ENCODE measurements around the gene RNASEH2B. TPM values are rescaled to one million over a fixed set of nuclear protein-coding genes. Genes with fewer than 3 reads are reported as not detected.
A peak's percentile ranks its signal among the peaks of the same experiment; 100 is the strongest.

The RNASEH2B gene
- total and polyA plus RNA-seq, 8 donors: 19.0 to 41.6 (median 23.3) TPM

DNA sequence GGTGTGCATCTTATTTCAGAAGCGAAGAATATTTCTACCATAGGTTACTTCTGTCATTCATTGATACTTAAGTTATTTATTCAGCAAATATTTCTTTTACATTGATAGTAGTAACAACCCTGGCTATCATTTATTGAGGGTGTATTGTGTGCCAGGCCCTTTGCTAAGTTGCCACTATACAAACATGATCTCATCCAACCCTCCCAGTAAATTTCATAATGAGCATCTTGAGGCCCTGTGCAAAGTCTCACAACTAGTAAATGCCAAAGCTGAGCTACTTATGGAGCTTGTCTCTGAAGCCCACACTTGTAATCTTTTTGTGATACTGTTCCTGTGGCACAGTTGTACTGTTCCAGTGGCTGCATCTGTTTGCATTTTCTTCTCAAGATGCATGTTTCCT lies 36.1 kb downstream of the RNASEH2B start:
- DNase-seq (no peak), ATAC-seq (no peak), FAIRE-seq (no peak)
- intact Hi-C loops (cut with DNase I): no loop called here
- no peaks in the 10 kb centered on the region for H3K36me3 ChIP-seq
- no peaks in the 10 kb centered on the region for H3K9me3 ChIP-seq
- TF ChIP-seq, protein P1, sequence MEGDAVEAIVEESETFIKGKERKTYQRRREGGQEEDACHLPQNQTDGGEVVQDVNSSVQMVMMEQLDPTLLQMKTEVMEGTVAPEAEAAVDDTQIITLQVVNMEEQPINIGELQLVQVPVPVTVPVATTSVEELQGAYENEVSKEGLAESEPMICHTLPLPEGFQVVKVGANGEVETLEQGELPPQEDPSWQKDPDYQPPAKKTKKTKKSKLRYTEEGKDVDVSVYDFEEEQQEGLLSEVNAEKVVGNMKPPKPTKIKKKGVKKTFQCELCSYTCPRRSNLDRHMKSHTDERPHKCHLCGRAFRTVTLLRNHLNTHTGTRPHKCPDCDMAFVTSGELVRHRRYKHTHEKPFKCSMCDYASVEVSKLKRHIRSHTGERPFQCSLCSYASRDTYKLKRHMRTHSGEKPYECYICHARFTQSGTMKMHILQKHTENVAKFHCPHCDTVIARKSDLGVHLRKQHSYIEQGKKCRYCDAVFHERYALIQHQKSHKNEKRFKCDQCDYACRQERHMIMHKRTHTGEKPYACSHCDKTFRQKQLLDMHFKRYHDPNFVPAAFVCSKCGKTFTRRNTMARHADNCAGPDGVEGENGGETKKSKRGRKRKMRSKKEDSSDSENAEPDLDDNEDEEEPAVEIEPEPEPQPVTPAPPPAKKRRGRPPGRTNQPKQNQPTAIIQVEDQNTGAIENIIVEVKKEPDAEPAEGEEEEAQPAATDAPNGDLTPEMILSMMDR (IDR thresholded peaks at IDR 0.05): no peak
- WGBS, 2 donors: 97 to 100% methylated on average over 1 of the region's 1 CpG
- H3K27ac ChIP-seq: no peak overlapping the region
- no peak overlapping the region for H3K4me3 ChIP-seq
- no peaks in the 10 kb centered on the region for H3K27me3 ChIP-seq
- no peaks in the 10 kb centered on the region for H3K4me1 ChIP-seq

DNA sequence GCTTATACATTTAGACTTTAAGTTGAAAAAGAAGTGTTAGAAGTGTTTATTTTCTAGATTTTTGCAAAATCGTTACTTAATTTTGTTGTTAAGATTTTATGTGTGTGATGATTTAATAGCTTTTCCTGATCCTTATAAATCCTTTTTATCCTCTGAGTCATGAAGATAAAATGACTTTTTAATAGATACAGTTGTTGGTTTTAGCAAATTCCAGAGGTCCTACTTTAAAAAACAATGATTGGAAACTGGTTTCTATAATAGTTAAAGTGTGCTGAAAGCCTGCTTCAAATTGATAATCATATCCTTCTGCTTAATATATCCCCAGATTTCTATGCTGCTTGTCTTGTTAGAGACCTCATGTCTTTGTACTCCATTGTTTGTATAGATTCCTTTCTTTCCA lies 39.0 kb downstream of the RNASEH2B start:
- Histone ChIP-seq H3K36me3 (no peaks in the 10 kb centered on the region), H3K4me3 (no peak overlapping the region), H3K4me1 (no peaks in the 10 kb centered on the region), H3K27me3 (no peaks in the 10 kb centered on the region), H3K27ac (no peak overlapping the region), H3K9me3 (no peaks in the 10 kb centered on the region)
- intact Hi-C loops (cut with DNase I): no loop called here
- TF ChIP-seq, protein P1 (IDR thresholded peaks at IDR 0.05): no peak
- FAIRE-seq (peak; percentile 73), ATAC-seq (no peak), DNase-seq (no peak)
- WGBS, 2 donors: 86 to 91% methylated on average over 1 of the region's 1 CpG

DNA sequence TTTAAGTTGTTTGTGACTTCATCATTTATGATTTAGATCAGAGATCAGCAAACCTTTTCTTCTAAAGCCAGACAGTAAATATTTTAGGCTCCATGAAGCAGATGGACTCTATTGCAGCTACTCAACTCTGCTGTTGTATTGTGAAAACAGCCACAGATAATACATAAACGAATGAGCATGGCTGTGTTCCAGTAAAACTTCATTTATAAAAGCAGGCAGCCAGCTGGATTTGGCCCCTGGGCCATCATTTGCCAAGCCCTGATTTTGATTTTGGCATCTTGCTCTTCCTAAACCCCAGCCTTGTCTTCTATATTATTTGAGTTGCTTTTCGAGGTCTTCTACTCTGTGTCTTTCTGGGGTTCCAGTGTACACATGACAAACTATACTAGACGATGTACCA lies 41.3 kb downstream of the RNASEH2B start:
- TF ChIP-seq, protein P1 (IDR thresholded peaks at IDR 0.05): no peak
- Histone ChIP-seq H3K36me3 (no peaks in the 10 kb centered on the region), H3K4me1 (no peaks in the 10 kb centered on the region), H3K4me3 (no peak overlapping the region), H3K27me3 (no peaks in the 10 kb centered on the region), H3K27ac (no peak overlapping the region), H3K9me3 (no peaks in the 10 kb centered on the region)
- FAIRE-seq (no peak), DNase-seq (no peak), ATAC-seq (no peak)
- 52 to 65% methylated on average over 3 of the region's 3 CpGs for WGBS, 2 donors
- intact Hi-C loops (cut with DNase I): no loop called here

DNA sequence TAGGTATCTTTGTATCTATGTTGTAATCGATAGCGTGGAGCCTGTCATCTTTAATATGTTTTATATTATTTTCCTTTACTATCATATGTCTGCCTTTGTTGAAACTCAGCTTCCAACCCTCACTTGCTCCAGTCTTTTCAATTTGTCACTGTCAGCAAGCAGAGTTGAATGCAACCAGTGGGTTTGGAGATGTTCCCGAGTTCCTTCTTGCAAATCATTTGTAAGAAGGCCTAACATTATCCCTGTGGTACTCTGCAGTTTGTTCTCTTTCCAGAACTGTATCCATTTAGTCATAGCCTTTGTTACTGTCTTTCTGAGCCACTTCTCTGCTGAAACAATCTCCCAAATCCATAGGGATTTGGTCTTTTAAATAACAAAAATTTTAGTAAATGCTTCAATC lies 41.8 kb downstream of the RNASEH2B start:
- TF ChIP-seq, protein P1 (IDR thresholded peaks at IDR 0.05): no peak
- H3K36me3 ChIP-seq: no peaks in the 10 kb centered on the region
- no peak for ATAC-seq
- H3K4me3 ChIP-seq: no peak overlapping the region
- no peaks in the 10 kb centered on the region for H3K27me3 ChIP-seq
- no peaks in the 10 kb centered on the region for H3K4me1 ChIP-seq
- WGBS, 2 donors: 88 to 94% methylated on average over 3 of the region's 3 CpGs
- FAIRE-seq: no peak
- intact Hi-C loops (cut with DNase I): no loop called here
- no peak for DNase-seq
- H3K27ac ChIP-seq: no peak overlapping the region
- H3K9me3 ChIP-seq: no peaks in the 10 kb centered on the region

DNA sequence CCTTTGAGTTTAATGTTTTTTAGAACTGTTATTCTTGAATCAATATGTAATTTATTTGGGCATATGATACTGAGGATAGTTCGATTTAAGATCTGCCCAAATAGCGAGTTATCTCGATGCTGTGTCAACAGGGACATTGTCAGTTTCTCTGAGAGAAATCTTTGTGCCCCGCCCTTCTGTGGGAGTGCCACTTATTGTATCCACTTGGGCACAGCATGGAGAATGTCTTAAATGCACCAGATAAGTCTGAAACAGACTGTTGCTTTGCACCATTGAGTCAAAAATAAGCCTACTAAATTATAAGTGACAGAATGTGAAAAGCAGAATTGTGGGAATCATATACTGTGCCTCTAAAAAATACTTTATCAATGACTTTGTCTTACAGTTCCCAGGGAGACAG lies 45.6 kb downstream of the RNASEH2B start:
- intact Hi-C loops (cut with DNase I): no loop called here
- 70 to 80% methylated on average over 4 of the region's 4 CpGs for WGBS, 2 donors
- ATAC-seq (no peak), FAIRE-seq (no peak), DNase-seq (no peak)
- H3K36me3 ChIP-seq: peaks cover 0 to 3% (median 0%) of the 10 kb centered on the region in 3 donors
- H3K4me3 ChIP-seq: no peak overlapping the region
- no peaks in the 10 kb centered on the region for H3K9me3 ChIP-seq
- H3K27ac ChIP-seq: no peak overlapping the region
- no peaks in the 10 kb centered on the region for H3K27me3 ChIP-seq
- TF ChIP-seq, protein P1 (IDR thresholded peaks at IDR 0.05): no peak
- no peaks in the 10 kb centered on the region for H3K4me1 ChIP-seq

Measured in pancreas (tissue), 10 donors.